SU-DHL-6 (cell line): Measurements from ENCODE around the gene ZNF790.

ENCODE experiments used
- H2AFZ ChIP-seq: fragments of 200-600 bp; sonication (generic); 2 replicates; pipeline ENCODE4 v1.6.1; 2014; ENCODE audit warnings: low read depth, mild to moderate bottlenecking, moderate library complexity, mixed read lengths, antibody characterized with exemption, low read length; ENCODE audit not compliant: severe bottlenecking
- H3F3A ChIP-seq: fragments of 200-600 bp; shearing (Covaris generic); 2 replicates; pipeline ENCODE4 v1.6.0; 2016; ENCODE audit warnings: antibody characterized with exemption, mild to moderate bottlenecking; ENCODE audit not compliant: insufficient read depth
- H3K27ac ChIP-seq: fragments of 200-600 bp; sonication (generic); 2 replicates; pipeline ENCODE4 v1.5.1; 2016; ENCODE audit warnings: low read depth, mild to moderate bottlenecking, low read length, moderate library complexity, mixed read lengths
- H3K27me3 ChIP-seq: fragments of 200-600 bp; sonication (generic), shearing (Covaris generic); 2 replicates; pipeline ENCODE4 v1.6.0; 2014; ENCODE audit warnings: mild to moderate bottlenecking, low read length
- H3K36me3 ChIP-seq: fragments of 200-600 bp; sonication (generic); 2 replicates; pipeline ENCODE4 v1.6.1; 2014; ENCODE audit warnings: mild to moderate bottlenecking, low read length, mixed read lengths
- H3K4me2 ChIP-seq: fragments of 300-600, 200-600 bp; shearing (Covaris generic), sonication (generic); 2 replicates; pipeline ENCODE4 v1.6.0; 2014; ENCODE audit warnings: low read length, low read depth, mild to moderate bottlenecking; ENCODE audit not compliant: poor library complexity, severe bottlenecking
- H3K4me3 ChIP-seq: fragments of 200-600 bp; sonication (generic); 2 replicates; pipeline ENCODE4 v1.5.1; 2014; ENCODE audit warnings: antibody characterized with exemption, low read length, mild to moderate bottlenecking, mixed read lengths; ENCODE audit not compliant: insufficient read depth, poor library complexity, severe bottlenecking
- H3K79me2 ChIP-seq: fragments of 200-600 bp; sonication (generic); 2 replicates; pipeline ENCODE4 v1.6.1; 2014; ENCODE audit warnings: mild to moderate bottlenecking, low read length, moderate library complexity; ENCODE audit not compliant: insufficient read depth
- H3K9ac ChIP-seq: fragments of 200-600 bp; sonication (generic); 2 replicates; pipeline ENCODE4 v1.7.0; 2014; ENCODE audit warnings: mild to moderate bottlenecking, low read length
- H3K9me2 ChIP-seq: fragments of 200-600 bp; sonication (generic); replicated peaks from 2 replicates; pipeline ENCODE4 v1.6.1; 2014; ENCODE audit warnings: low read length; ENCODE audit not compliant: insufficient read depth
- H3K9me3 ChIP-seq: fragments of 200-600 bp; sonication (generic); 2 replicates; pipeline ENCODE4 v1.6.1; 2014; ENCODE audit warnings: low read length, mixed read lengths; ENCODE audit not compliant: insufficient read depth
- H4K20me1 ChIP-seq: fragments of 200-600 bp; sonication (generic); 2 replicates; pipeline ENCODE4 v1.6.1; 2014; ENCODE audit warnings: low read depth, mild to moderate bottlenecking, antibody characterized with exemption, low read length, moderate library complexity, mixed read lengths
- EZH2phosphoT487 ChIP-seq: fragments of 200-600 bp; sonication (generic), shearing (Covaris generic); conservative IDR thresholded peaks from 2 replicates; pipeline ENCODE4 v1.6.1; 2018; ENCODE audit warnings: mild to moderate bottlenecking, antibody characterized with exemption, low read length, moderate library complexity, mixed read lengths
- TF ChIP-seq, protein P1 (sequence below): fragments of 200-600 bp; sonication (generic); IDR thresholded peaks from one replicate; pipeline ENCODE4 v1.5.1; 2017; ENCODE audit warnings: antibody characterized with exemption, mild to moderate bottlenecking, low read length, moderate library complexity; ENCODE audit not compliant: insufficient read depth, poor library complexity, severe bottlenecking

ZNF790 gene

DNA sequence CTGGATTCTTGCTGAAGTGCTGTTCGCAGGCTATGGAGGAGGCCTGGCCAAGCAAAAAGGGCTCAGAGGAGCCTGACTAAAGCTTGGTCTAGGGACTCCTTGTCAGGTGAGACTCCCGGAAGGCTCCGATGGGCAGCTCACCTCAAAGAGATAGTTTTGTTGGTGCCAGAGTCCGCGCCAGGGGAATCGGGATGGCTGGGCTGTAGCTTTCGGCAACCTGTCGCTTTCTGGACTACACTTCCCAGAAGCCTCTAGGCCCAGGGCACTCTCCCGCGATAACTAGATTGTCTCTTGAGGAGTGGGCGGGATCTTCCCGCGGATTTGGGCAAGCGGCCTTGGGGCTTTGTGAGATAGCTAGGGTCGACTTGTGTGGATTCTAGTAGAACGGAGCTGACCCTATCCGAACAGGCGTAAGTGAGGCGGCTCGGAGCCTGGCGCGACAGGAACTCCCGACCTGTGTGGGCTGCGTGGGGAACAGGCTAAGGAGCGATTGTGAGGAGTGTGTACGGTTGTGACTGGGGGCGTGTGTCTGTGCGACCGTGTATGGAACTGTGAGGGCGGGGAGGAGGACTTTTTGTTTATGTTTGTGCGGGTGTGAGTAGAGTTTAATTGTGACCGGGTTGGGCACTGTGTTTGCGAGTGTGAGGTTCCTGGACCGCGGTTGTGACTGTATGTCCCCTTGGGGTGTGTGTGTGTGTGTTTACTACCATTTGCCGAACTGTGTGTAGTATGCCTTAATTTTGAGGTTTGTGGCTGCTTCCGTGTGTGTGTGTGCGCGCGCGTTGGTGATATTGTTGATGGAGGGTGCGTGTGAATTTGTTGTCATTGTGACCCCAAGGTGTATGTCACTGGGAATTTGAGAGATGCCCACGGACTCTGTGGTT, 12.6 kb upstream of the ZNF790 start, which contains the start of gene ZNF345:
TSS of gene ZNF345 (plus strand) at position 318 of the 884 bp plus-strand sequence. CDS start 25,955 bp downstream, outside the sequence.
- TF ChIP-seq, protein P1, sequence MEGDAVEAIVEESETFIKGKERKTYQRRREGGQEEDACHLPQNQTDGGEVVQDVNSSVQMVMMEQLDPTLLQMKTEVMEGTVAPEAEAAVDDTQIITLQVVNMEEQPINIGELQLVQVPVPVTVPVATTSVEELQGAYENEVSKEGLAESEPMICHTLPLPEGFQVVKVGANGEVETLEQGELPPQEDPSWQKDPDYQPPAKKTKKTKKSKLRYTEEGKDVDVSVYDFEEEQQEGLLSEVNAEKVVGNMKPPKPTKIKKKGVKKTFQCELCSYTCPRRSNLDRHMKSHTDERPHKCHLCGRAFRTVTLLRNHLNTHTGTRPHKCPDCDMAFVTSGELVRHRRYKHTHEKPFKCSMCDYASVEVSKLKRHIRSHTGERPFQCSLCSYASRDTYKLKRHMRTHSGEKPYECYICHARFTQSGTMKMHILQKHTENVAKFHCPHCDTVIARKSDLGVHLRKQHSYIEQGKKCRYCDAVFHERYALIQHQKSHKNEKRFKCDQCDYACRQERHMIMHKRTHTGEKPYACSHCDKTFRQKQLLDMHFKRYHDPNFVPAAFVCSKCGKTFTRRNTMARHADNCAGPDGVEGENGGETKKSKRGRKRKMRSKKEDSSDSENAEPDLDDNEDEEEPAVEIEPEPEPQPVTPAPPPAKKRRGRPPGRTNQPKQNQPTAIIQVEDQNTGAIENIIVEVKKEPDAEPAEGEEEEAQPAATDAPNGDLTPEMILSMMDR, result no peak
- no peak for TF ChIP-seq EZH2phosphoT487

DNA sequence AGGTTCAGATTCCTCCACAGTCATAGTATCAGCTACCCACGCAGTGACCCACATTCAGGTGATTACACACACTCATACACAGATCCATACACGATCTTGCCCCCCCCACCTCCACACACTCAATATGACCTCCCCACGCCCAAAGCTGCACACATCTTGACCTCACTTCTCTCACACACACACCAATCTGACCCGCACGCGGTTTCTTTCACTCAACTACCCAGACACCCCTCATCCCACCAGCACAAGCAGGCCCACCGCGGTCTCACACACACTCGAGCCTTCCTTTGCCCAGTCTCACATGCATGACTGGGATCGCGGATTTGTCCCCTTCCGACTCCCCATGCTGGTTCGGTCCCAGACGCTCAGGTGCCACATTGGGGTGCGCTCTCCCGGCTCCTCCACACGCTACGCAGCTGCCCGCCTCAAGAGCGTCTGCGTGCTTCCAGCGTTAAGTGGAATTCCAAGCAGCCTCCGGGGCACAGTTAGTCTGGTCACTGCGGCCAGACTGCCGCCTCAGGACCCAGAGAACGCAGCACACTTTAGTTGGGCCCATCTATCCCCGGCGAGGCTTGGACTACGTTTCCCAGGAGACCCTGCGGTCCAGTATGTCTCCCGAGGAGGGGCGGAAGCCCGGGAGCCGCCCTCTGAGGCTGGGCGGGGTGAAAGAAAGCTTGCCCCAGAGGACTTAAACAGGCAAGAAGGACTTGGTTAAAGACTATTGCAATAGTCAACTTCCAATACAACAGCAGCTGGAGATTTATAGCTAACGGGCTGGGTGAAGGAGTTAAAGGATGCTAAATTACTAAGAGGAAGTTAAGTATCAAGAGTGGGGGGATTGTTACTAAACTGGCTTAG, 11.7 kb upstream of the ZNF790 start:
- Histone ChIP-seq H3K27ac (peak overlapping the region; percentile 36; the same call in 1 of the 2 replicates), H3K79me2 (peaks cover 16% of the 10 kb centered on the region; the same call in 1 of the 2 replicates), H3K9me2 (no peaks in the 10 kb centered on the region), H3K9ac (peak overlapping the region; percentile 69), H2AFZ (peak overlapping the region; percentile 90), H4K20me1 (no peaks in the 10 kb centered on the region), H3K9me3 (no peaks in the 10 kb centered on the region), H3K4me2 (peak overlapping the region; percentile 75), H3K4me3 (peak overlapping the region; percentile 88), H3K36me3 (peaks cover 6% of the 10 kb centered on the region; the same call in 1 of the 2 replicates), H3K27me3 (no peaks in the 10 kb centered on the region), H3F3A (no peaks in the 10 kb centered on the region)
- TF ChIP-seq EZH2phosphoT487, result no peak
- TF ChIP-seq, protein P1, result no peak

More for the DNA sequence above, 12.6 kb upstream of the ZNF790 start, which contains the start of gene ZNF345:
- H3K9me2 ChIP-seq, result no peaks in the 10 kb centered on the region
- H2AFZ ChIP-seq, result peak within 1 kb of the TSS; percentile 90
- H4K20me1 ChIP-seq, result no peaks in the 10 kb centered on the region
- H3K79me2 ChIP-seq, result peaks cover 16% of the 10 kb centered on the region; the same call in 1 of the 2 replicates
- H3K27ac ChIP-seq, result peak within 1 kb of the TSS; percentile 36; the same call in 1 of the 2 replicates
- no peaks in the 10 kb centered on the region for H3K27me3 ChIP-seq
- H3K4me3 ChIP-seq, result peak within 1 kb of the TSS; percentile 88
- H3K4me2 ChIP-seq, result peak within 1 kb of the TSS; percentile 75
- H3K9me3 ChIP-seq, result no peaks in the 10 kb centered on the region
- H3F3A ChIP-seq, result no peaks in the 10 kb centered on the region
- peaks cover 8% of the 10 kb centered on the region for H3K36me3 ChIP-seq
- peak within 1 kb of the TSS; percentile 69 for H3K9ac ChIP-seq

DNA sequence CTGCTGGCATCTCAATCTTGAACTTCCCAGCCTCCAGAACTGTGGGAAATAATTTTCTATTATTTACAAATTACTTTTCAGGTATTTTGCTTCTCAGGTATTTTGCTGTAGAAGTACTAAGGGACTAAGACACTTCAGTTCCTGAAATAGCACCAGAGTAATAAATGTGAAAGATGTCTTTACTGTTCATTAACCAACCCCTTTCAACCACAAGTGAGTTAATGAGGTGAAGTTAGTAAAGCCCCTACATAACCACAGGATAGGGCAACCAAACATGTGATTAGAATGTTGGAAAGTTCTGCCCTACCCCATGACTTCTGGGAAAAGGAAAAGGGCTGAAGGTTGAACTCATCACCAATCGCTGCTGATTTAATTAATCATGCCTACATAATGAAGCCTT, 9.8 kb upstream of the ZNF790 start:
- Histone ChIP-seq H3K79me2 (peaks cover 16% of the 10 kb centered on the region; the same call in 1 of the 2 replicates), H3F3A (no peaks in the 10 kb centered on the region), H3K9me2 (no peaks in the 10 kb centered on the region), H3K27me3 (no peaks in the 10 kb centered on the region), H3K27ac (no peak overlapping the region), H3K9me3 (no peaks in the 10 kb centered on the region), H3K4me3 (no peak overlapping the region), H3K36me3 (peaks cover 6% of the 10 kb centered on the region; the same call in 1 of the 2 replicates), H2AFZ (no peak overlapping the region), H3K4me2 (no peak overlapping the region), H4K20me1 (no peaks in the 10 kb centered on the region), H3K9ac (no peak overlapping the region)
- TF ChIP-seq EZH2phosphoT487, result no peak
- TF ChIP-seq, protein P1, result no peak
